HL-60 (cell line): ENCODE data around the gene SMPD4.
"Not testable (repeated sequence)": the region's sequence is repeated elsewhere in the genome, so short reads cannot be mapped to it uniquely, and the experiment has no call there.

ENCODE experiments used
- CTCF ChIP-seq: IDR thresholded peaks from one replicate; pipeline ENCODE4 v1.5.1; 2011; ENCODE audit warnings: low read length, control low read depth, inconsistent platforms; ENCODE audit not compliant: insufficient read depth
- GABPA ChIP-seq: IDR thresholded peaks from 2 replicates; pipeline ENCODE4 v1.6.1; 2012; ENCODE audit warnings: low read depth
- SPI1 ChIP-seq: IDR thresholded peaks from 2 replicates; pipeline ENCODE4 v1.6.1; 2012; ENCODE audit warnings: low read depth, mild to moderate bottlenecking, borderline replicate concordance

GRCh38 chr2:130228005-130228404 lies 46.6 kb upstream of the SMPD4 start:
- not testable (repeated sequence) for TF ChIP-seq CTCF, SPI1, GABPA
